GM12874 (cell line): ENCODE results near the gene RHOJ.

Experiments used
- CTCF ChIP-seq: IDR thresholded peaks from 2 replicates; pipeline ENCODE4 v1.5.1; 2011; ENCODE audit warnings: low read depth, mild to moderate bottlenecking, control low read depth, low read length, moderate library complexity; ENCODE audit not compliant: insufficient read depth

RHOJ gene

GRCh38 chr14:63175531-63175930 lies 28.7 kb upstream of the RHOJ start:
- no peak for TF ChIP-seq CTCF

- TF ChIP-seq CTCF, result no peak
Measured at GRCh38 chr14:63178912-63179311, 25.3 kb upstream of the RHOJ start.

GRCh38 chr14:63179383-63179782 lies 24.9 kb upstream of the RHOJ start:
- no peak for TF ChIP-seq CTCF

GRCh38 chr14:63180011-63180410 lies 24.2 kb upstream of the RHOJ start:
- no peak for TF ChIP-seq CTCF

GRCh38 chr14:63182968-63183367 lies 21.3 kb upstream of the RHOJ start:
- TF ChIP-seq CTCF, result no peak

GRCh38 chr14:63186453-63186852 lies 17.8 kb upstream of the RHOJ start:
- no peak for TF ChIP-seq CTCF

- no peak for TF ChIP-seq CTCF
Measured at GRCh38 chr14:63191211-63191610, 13.0 kb upstream of the RHOJ start.

GRCh38 chr14:63192085-63192484 lies 12.2 kb upstream of the RHOJ start:
- no peak for TF ChIP-seq CTCF
